Measurements from ENCODE around the gene HRAS. TPM values are rescaled to one million over a fixed set of nuclear protein-coding genes. Genes with fewer than 3 reads are reported as not detected.

The HRAS gene
- total and polyA plus RNA-seq, 10 of the 15 experiments (the other 5 are each of a cell fraction or from before 2014, with no cell fraction given), result 2.8 to 72.4 (median 31.7) TPM

DNA sequence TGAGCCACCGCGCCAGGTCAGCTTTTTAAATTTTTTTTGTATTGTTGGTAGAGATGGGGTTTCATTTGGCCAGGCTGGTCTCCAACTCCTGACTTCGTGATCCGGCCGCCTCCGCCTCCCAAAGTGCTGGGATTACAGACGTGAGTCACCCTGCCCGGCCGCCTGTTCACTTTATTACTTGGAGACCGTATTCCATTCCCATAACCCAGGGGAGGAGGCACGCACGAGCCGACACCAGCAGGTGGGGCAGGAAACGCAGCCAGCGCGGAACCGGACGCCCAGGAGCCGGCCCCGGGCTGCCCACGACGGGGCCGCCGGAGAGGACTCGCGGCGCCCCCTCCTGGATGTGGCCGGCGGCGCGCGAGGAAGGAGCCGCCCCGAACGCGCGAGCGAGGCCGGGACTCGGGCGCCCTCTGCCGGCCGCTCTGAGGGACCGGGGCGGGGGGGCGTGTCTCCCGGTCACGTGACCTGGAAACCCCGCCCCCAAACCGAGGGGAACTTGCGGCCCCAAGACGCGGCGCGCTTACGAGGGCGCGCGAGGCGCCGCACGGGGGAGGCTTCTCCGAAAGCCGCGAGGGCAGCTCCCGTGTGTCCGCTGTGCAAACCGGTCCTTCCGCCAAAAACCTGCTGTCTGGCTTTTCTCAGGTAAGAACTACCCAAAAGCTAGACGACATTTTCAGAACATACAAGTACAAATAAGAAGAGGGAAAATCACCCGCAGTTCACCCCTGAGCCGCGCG, 16.7 kb downstream of the HRAS start (continued):
- no peak for TF ChIP-seq MTA2 (IDR thresholded peaks at IDR 0.05; ENCODE audit: low read depth)
- TF ChIP-seq GATAD2B (conservative IDR thresholded peaks at IDR 0.05; ENCODE audit: low read depth), result peak; percentile 93
- no peak for TF ChIP-seq NFYA (IDR thresholded peaks at IDR 0.05; ENCODE audit: borderline replicate concordance, low read depth, low read length)
- TF ChIP-seq, protein P1, sequence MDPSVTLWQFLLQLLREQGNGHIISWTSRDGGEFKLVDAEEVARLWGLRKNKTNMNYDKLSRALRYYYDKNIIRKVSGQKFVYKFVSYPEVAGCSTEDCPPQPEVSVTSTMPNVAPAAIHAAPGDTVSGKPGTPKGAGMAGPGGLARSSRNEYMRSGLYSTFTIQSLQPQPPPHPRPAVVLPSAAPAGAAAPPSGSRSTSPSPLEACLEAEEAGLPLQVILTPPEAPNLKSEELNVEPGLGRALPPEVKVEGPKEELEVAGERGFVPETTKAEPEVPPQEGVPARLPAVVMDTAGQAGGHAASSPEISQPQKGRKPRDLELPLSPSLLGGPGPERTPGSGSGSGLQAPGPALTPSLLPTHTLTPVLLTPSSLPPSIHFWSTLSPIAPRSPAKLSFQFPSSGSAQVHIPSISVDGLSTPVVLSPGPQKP (IDR thresholded peaks at IDR 0.05; ENCODE audit: low read depth, low read length), result no peak
- no peak for TF ChIP-seq HCFC1 (IDR thresholded peaks at IDR 0.05; ENCODE audit: low read length)
- no peak for TF ChIP-seq BCL11A (IDR thresholded peaks at IDR 0.05; ENCODE audit: low read depth, low read length)
- TF ChIP-seq LARP7 (IDR thresholded peaks at IDR 0.05), result peak; percentile 89; the same call in 1 of the 2 replicates
- no peak for TF ChIP-seq PAX8 (IDR thresholded peaks at IDR 0.05)
- no peak for TF ChIP-seq SREBF1 (IDR thresholded peaks at IDR 0.05; ENCODE audit: low read length)
- no peak for TF ChIP-seq POLR2AphosphoS2 (IDR thresholded peaks at IDR 0.05; ENCODE audit: low read depth, low read length)
- TF ChIP-seq DPF2 (IDR thresholded peaks at IDR 0.05), result peak; percentile 82
- TF ChIP-seq ZSCAN29 (IDR thresholded peaks at IDR 0.05), result no peak
- TF ChIP-seq, protein P2, sequence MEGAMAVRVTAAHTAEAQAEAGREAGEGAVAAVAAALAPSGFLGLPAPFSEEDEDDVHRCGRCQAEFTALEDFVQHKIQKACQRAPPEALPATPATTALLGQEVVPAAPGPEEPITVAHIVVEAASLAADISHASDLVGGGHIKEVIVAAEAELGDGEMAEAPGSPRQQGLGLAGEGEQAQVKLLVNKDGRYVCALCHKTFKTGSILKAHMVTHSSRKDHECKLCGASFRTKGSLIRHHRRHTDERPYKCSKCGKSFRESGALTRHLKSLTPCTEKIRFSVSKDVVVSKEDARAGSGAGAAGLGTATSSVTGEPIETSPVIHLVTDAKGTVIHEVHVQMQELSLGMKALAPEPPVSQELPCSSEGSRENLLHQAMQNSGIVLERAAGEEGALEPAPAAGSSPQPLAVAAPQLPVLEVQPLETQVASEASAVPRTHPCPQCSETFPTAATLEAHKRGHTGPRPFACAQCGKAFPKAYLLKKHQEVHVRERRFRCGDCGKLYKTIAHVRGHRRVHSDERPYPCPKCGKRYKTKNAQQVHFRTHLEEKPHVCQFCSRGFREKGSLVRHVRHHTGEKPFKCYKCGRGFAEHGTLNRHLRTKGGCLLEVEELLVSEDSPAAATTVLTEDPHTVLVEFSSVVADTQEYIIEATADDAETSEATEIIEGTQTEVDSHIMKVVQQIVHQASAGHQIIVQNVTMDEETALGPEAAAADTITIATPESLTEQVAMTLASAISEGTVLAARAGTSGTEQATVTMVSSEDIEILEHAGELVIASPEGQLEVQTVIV (IDR thresholded peaks at IDR 0.05; ENCODE audit: borderline replicate concordance, partially characterized antibody), result no peak
- TF ChIP-seq TARDBP (IDR thresholded peaks at IDR 0.05; ENCODE audit: borderline replicate concordance), result no peak
- TF ChIP-seq EGR1 (IDR thresholded peaks at IDR 0.05; ENCODE audit: borderline replicate concordance in 1 of 2, low read depth in 2 of 2, low read length in 2 of 2), result 0 out of 3 replicates have a peak, but pooled peaks of 1 of the 2 experiments have one; percentile 20
- no peak for TF ChIP-seq SIX5 (IDR thresholded peaks at IDR 0.05; ENCODE audit: low read depth, low read length, severe bottlenecking)
- peak; percentile 38 for TF ChIP-seq MEF2B (IDR thresholded peaks at IDR 0.05; ENCODE audit: partially characterized antibody, poor library complexity, severe bottlenecking)
- no peak for TF ChIP-seq CEBPB (IDR thresholded peaks at IDR 0.05; ENCODE audit: borderline replicate concordance in 1 of 2, low read depth in 2 of 2, low read length in 2 of 2)
- TF ChIP-seq CEBPZ (IDR thresholded peaks at IDR 0.05; ENCODE audit: low read depth, low read length), result no peak
- TF ChIP-seq ZBTB11 (CRISPR knock-in tag; IDR thresholded peaks at IDR 0.05), result peak; percentile 71
- peak; percentile 70; the same call in 1 of the 2 replicates for TF ChIP-seq POLR2A (IDR thresholded peaks at IDR 0.05; ENCODE audit: low read depth, low read length)
